ENCODE results near the gene SHISA7.
"Not testable (repeated sequence)": the region's sequence is repeated elsewhere in the genome, so short reads cannot be mapped to it uniquely, and the experiment has no call there.

- not testable (repeated sequence) for TF ChIP-seq CTCF (tag by site-specific recombination; IDR thresholded peaks at IDR 0.05); INSM2 (tag by site-specific recombination; IDR thresholded peaks at IDR 0.05); ZNF843 (tag by site-specific recombination; IDR thresholded peaks at IDR 0.05); ZNF24 (tag by site-specific recombination; IDR thresholded peaks at IDR 0.05); ZNF510 (tag by site-specific recombination; IDR thresholded peaks at IDR 0.05; ENCODE audit: insufficient replicate concordance); OVOL3 (tag by site-specific recombination; IDR thresholded peaks at IDR 0.05); ZNF18 (tag by site-specific recombination; IDR thresholded peaks at IDR 0.05); ZNF121 (tag by site-specific recombination; IDR thresholded peaks at IDR 0.05); ZNF707 (tag by site-specific recombination; IDR thresholded peaks at IDR 0.05); ZNF23 (tag by site-specific recombination; IDR thresholded peaks at IDR 0.05; ENCODE audit: borderline replicate concordance); HOXC10 (CRISPR knock-in tag; IDR thresholded peaks at IDR 0.05); ZNF398 (tag by site-specific recombination; IDR thresholded peaks at IDR 0.05)
- TF ChIP-seq, protein P1, sequence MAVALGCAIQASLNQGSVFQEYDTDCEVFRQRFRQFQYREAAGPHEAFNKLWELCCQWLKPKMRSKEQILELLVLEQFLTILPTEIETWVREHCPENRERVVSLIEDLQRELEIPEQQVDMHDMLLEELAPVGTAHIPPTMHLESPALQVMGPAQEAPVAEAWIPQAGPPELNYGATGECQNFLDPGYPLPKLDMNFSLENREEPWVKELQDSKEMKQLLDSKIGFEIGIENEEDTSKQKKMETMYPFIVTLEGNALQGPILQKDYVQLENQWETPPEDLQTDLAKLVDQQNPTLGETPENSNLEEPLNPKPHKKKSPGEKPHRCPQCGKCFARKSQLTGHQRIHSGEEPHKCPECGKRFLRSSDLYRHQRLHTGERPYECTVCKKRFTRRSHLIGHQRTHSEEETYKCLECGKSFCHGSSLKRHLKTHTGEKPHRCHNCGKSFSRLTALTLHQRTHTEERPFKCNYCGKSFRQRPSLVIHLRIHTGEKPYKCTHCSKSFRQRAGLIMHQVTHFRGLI (tag by site-specific recombination; IDR thresholded peaks at IDR 0.05) = not testable (repeated sequence)
Measured at GRCh38 chr19:55421281-55421680, 21.8 kb downstream of the SHISA7 start.
